Measurements from ENCODE around the gene AEN. TPM values are rescaled to one million over a fixed set of nuclear protein-coding genes. Genes with fewer than 3 reads are reported as not detected.
A peak's percentile ranks its signal among the peaks of the same experiment; 100 is the strongest.

Gene AEN
- polyA plus RNA-seq, 2 of the 4 experiments (the other 2 are of a cell fraction) = 57.2 to 74.9 TPM

GRCh38 chr15:88681610-88682221 is 60.6 kb downstream of the AEN start:
- 55% methylated on average over 13 of the region's 13 CpGs for whole genome bisulfite sequencing (ENCODE audit: missing lambda C conversion rate)
- CTCF ChIA-PET = interaction anchor here (1.3 to 5.6 kb wide), 4 partner anchors 8 to 153 kb away, joined by 3 to 45 read pairs (median 6); no protein-coding TSS in a partner anchor
- DNase-seq (ENCODE audit: low read depth in 1 of 2, low spot score in 1 of 2) (no peak), FAIRE-seq (no peak), ATAC-seq (peak in 1 of 2 experiments; percentile 57; a peak in 3 of 6 replicates)
- POLR2A ChIA-PET = no interaction called here
- no peaks in the 10 kb centered on the region for H3K9me3 ChIP-seq
- no peaks in the 10 kb centered on the region for H3K4me1 ChIP-seq
- TF ChIP-seq, protein P1, sequence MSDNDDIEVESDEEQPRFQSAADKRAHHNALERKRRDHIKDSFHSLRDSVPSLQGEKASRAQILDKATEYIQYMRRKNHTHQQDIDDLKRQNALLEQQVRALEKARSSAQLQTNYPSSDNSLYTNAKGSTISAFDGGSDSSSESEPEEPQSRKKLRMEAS (IDR thresholded peaks at IDR 0.05) = no peak
- TF ChIP-seq KDM5A (IDR thresholded peaks at IDR 0.05) (no peak), CEBPB (IDR thresholded peaks at IDR 0.05) (no peak), NR3C1 (IDR thresholded peaks at IDR 0.05) (no peak)
- TF ChIP-seq, protein P2, sequence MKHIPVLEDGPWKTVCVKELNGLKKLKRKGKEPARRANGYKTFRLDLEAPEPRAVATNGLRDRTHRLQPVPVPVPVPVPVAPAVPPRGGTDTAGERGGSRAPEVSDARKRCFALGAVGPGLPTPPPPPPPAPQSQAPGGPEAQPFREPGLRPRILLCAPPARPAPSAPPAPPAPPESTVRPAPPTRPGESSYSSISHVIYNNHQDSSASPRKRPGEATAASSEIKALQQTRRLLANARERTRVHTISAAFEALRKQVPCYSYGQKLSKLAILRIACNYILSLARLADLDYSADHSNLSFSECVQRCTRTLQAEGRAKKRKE (CRISPR knock-in tag; IDR thresholded peaks at IDR 0.05; ENCODE audit: low read depth) = no peak
- H3K4me3 ChIP-seq = no peak overlapping the region
- no peak overlapping the region for H3K4me2 ChIP-seq
- no peak overlapping the region for H3K27ac ChIP-seq

Small RNA genes lying within 50 kb of the gene (small RNA-seq; reads per million reads assigned to genes)
- gene MIR1179 (0 to 2.0 (median 0) reads per million in 6 experiments), gene MIR7-2 (0.58 to 108 (median 9.8) reads per million in 6 experiments)

Other genes with a start within 250 kb of the AEN start
- gene MRPL46, start 154.0 kb upstream of the AEN start, polyA plus RNA-seq (2011; rRNA removed) = 66.9 and 76.1 TPM in 2 replicates
- gene MRPL46, start 154.0 kb upstream of the AEN start, polyA plus RNA-seq (2017; fragmentation: RNase III; extraction: RNeasy Plus Mini Kit Qiagen cat#74134 plus additional on column Dnase treatment) = 54.9 to 61.1 TPM (median 57.7 TPM) in 3 replicates
- 99.0 and 102 TPM in 2 replicates for gene MRPS11, start 153.6 kb upstream of the AEN start, polyA plus RNA-seq (2011; rRNA removed)
- gene MRPS11, start 153.6 kb upstream of the AEN start, polyA plus RNA-seq (2017; fragmentation: RNase III; extraction: RNeasy Plus Mini Kit Qiagen cat#74134 plus additional on column Dnase treatment) = 122 to 129 TPM (median 123 TPM) in 3 replicates
- gene DET1, start 74.7 kb upstream of the AEN start, polyA plus RNA-seq (2011; rRNA removed) = 12.4 and 15.6 TPM in 2 replicates
- 3.9 to 5.2 TPM (median 4.9 TPM) in 3 replicates for gene DET1, start 74.7 kb upstream of the AEN start, polyA plus RNA-seq (2017; fragmentation: RNase III; extraction: RNeasy Plus Mini Kit Qiagen cat#74134 plus additional on column Dnase treatment)
- 47.4 and 65.8 TPM in 2 replicates for gene ISG20, start 17.7 kb downstream of the AEN start, polyA plus RNA-seq (2011; rRNA removed)
- 6.1 to 10.5 TPM (median 7.2 TPM) in 3 replicates for gene ISG20, start 17.7 kb downstream of the AEN start, polyA plus RNA-seq (2017; fragmentation: RNase III; extraction: RNeasy Plus Mini Kit Qiagen cat#74134 plus additional on column Dnase treatment)
- not detected in 2 replicates for gene ACAN, start 182.1 kb downstream of the AEN start, polyA plus RNA-seq (2011; rRNA removed)
- gene ACAN, start 182.1 kb downstream of the AEN start, polyA plus RNA-seq (2017; fragmentation: RNase III; extraction: RNeasy Plus Mini Kit Qiagen cat#74134 plus additional on column Dnase treatment) = 0.01 to 0.05 TPM in 2 of 3 replicates, not detected in the other